Activated CD4-positive, alpha-beta T cell treated with anti-CD3 and anti-CD28 coated beads for 24 hours (primary cell): ENCODE data around the gene SAE1.
"Not testable (repeated sequence)": the region's sequence is repeated elsewhere in the genome, so short reads cannot be mapped to it uniquely, and the experiment has no call there.

Experiments
- DNase-seq, 2 donors: peaks; one replicate each; pipeline ENCODE4 v3.0.0-alpha.2; 2020; ENCODE audit warnings: low read depth in 2 of 2

SAE1 gene

GRCh38 chr19:47130589-47131227 lies at the start of gene SAE1:
SAE1 (plus strand) TSS chr19:47130835; CDS start chr19:47130931, 96 bp downstream.
- DNase-seq, result peak; percentile 82 to 85

GRCh38 chr19:47081095-47081494 lies 49.5 kb upstream of the SAE1 start:
- DNase-seq, result no peak

GRCh38 chr19:47082493-47082892 lies 48.1 kb upstream of the SAE1 start:
- DNase-seq, result no peak

- DNase-seq, result no peak
Observed at GRCh38 chr19:47084879-47085439, 45.7 kb upstream of the SAE1 start.

GRCh38 chr19:47086280-47086679 lies 44.4 kb upstream of the SAE1 start:
- DNase-seq, result no peak

GRCh38 chr19:47089767-47090350 lies 40.8 kb upstream of the SAE1 start:
- no peak for DNase-seq

- DNase-seq, result no peak
Observed at GRCh38 chr19:47093254-47093653, 37.4 kb upstream of the SAE1 start.

- no peak for DNase-seq
Observed at GRCh38 chr19:47093841-47094240, 36.8 kb upstream of the SAE1 start.

GRCh38 chr19:47094557-47095475 lies 35.8 kb upstream of the SAE1 start:
- no peak for DNase-seq

GRCh38 chr19:47095476-47096099 lies 35.0 kb upstream of the SAE1 start:
- DNase-seq, result no peak

GRCh38 chr19:47096100-47096704 lies 34.4 kb upstream of the SAE1 start:
- DNase-seq, result no peak

GRCh38 chr19:47096721-47097120 lies 33.9 kb upstream of the SAE1 start:
- no peak for DNase-seq

GRCh38 chr19:47097396-47098201 lies 33.0 kb upstream of the SAE1 start:
- DNase-seq, result no peak

- no peak for DNase-seq
Observed at GRCh38 chr19:47098608-47099007, 32.0 kb upstream of the SAE1 start.

GRCh38 chr19:47099576-47100050 lies 31.0 kb upstream of the SAE1 start:
- no peak for DNase-seq

GRCh38 chr19:47100290-47100689 lies 30.3 kb upstream of the SAE1 start:
- no peak for DNase-seq

- DNase-seq, result not testable (repeated sequence)
Observed at GRCh38 chr19:47101116-47101515, 29.5 kb upstream of the SAE1 start.

- no peak for DNase-seq
Observed at GRCh38 chr19:47102346-47103060, 28.1 kb upstream of the SAE1 start.

- no peak for DNase-seq
Observed at GRCh38 chr19:47104680-47105079, 26.0 kb upstream of the SAE1 start.

GRCh38 chr19:47105874-47106273 lies 24.8 kb upstream of the SAE1 start:
- DNase-seq, result no peak
